ENCODE data around the gene PAIP1.
A peak's percentile ranks its signal among the peaks of the same experiment; 100 is the strongest.
"Not testable (repeated sequence)": the region's sequence is repeated elsewhere in the genome, so short reads cannot be mapped to it uniquely, and the experiment has no call there.

The PAIP1 gene

DNA sequence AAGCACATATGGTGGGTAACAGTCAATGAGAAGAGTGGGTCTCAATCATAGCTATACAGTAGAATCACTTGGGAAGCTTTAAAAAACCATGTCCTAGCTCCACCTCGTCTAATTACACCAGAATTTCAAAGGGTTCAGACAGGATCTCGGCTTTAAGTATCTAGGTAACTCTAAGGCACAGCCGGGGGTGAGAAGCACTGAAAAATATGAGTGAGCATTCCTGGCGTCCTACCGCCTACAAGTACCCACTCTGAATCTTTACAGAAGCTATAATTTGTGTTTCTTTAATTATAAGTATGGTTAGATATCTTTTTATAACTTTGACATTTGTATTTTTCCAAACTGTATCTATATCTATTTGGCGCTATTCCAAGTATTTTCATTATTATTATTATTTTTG is 16.1 kb downstream of the PAIP1 start:
- no peak overlapping the region for H3K4me3 Mint-ChIP-seq
- H3K4me1 Mint-ChIP-seq = peaks cover 22% of the 10 kb centered on the region
- H3K9me3 Mint-ChIP-seq = no peaks in the 10 kb centered on the region
- no peaks in the 10 kb centered on the region for H3K27me3 Mint-ChIP-seq
- peaks cover 70% of the 10 kb centered on the region for H3K36me3 Mint-ChIP-seq (ENCODE audit: insufficient read depth)
- no peak for ATAC-seq (replicated peaks; ENCODE audit: extremely low read depth, poor library complexity, severe bottlenecking)
- no peak for DNase-seq (ENCODE audit: low spot score in 2 of 2)
- no peak overlapping the region for H3K27ac Mint-ChIP-seq (ENCODE audit: low read depth)

DNA sequence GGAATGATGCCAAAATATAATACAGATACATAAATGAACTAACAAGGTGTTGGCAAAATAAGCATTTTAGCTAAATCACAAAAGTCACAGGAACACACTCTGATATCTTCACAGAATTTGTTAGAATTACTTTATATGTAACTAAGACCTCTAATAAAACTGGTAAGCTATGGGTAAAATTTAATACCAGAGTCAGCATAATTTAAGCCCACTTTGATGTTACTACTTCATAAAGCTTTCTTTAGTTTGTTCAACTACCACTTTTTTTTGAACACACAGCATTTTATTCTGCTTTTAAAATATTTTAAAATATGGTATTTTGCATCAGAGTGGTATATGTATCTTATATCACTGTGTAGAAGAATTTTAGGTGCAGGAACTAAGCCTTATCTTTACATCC is 19.9 kb downstream of the PAIP1 start:
- no peaks in the 10 kb centered on the region for H3K27me3 Mint-ChIP-seq
- peaks cover 74% of the 10 kb centered on the region for H3K36me3 Mint-ChIP-seq (ENCODE audit: insufficient read depth)
- no peak overlapping the region for H3K4me3 Mint-ChIP-seq
- H3K27ac Mint-ChIP-seq (ENCODE audit: low read depth) = no peak overlapping the region
- DNase-seq (ENCODE audit: low spot score in 2 of 2) (no peak), ATAC-seq (replicated peaks; ENCODE audit: extremely low read depth, poor library complexity, severe bottlenecking) (no peak)
- H3K9me3 Mint-ChIP-seq = no peaks in the 10 kb centered on the region
- peaks cover 6% of the 10 kb centered on the region for H3K4me1 Mint-ChIP-seq

DNA sequence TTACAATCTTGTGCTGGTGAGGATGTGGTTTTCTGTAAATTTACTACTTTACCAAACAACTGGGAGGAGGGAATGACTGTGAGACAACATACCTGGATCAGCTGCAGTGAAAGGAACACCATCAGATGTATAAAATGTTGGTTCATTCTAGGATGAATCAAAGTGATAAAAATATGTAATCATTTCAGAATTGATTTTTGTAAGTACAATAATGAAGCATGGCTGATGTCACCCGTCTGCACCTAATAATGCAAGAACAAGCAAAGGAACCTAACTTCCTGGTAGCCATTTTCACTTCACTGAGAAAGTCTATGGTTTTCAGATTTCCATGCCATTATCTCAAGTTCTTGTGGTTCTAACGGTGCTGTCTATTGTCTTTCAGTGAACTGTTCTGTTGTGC is 23.2 kb downstream of the PAIP1 start:
- H3K4me3 Mint-ChIP-seq = no peak overlapping the region
- ATAC-seq (replicated peaks; ENCODE audit: extremely low read depth, poor library complexity, severe bottlenecking) (no peak), DNase-seq (ENCODE audit: low spot score in 2 of 2) (no peak)
- H3K27ac Mint-ChIP-seq (ENCODE audit: low read depth) = no peak overlapping the region
- no peaks in the 10 kb centered on the region for H3K27me3 Mint-ChIP-seq
- no peaks in the 10 kb centered on the region for H3K4me1 Mint-ChIP-seq
- H3K36me3 Mint-ChIP-seq (ENCODE audit: insufficient read depth) = peaks cover 80% of the 10 kb centered on the region
- H3K9me3 Mint-ChIP-seq = no peaks in the 10 kb centered on the region

DNA sequence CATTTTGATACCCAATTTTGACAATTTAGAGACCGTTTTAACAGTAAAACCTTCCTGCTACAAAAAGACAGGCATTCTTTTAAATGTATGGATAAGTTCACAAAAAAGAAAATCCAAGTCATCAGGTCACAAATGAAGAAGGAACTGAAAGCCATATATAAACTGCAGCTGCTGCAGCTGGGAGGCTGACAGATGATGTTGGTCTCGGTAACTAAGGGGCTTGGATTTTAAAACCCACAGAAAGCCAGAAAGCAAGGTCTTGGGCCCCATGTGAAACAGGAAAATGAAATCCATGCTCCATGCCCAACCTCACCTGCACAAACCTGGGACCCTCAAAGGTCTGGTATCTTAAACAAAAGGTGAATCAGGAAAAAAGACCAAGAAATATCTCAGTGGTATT is 26.2 kb downstream of the PAIP1 start:
- peaks cover 74% of the 10 kb centered on the region for H3K36me3 Mint-ChIP-seq (ENCODE audit: insufficient read depth)
- ATAC-seq (replicated peaks; ENCODE audit: extremely low read depth, poor library complexity, severe bottlenecking) = no peak
- no peaks in the 10 kb centered on the region for H3K27me3 Mint-ChIP-seq
- H3K27ac Mint-ChIP-seq (ENCODE audit: low read depth) = no peak overlapping the region
- no peak for DNase-seq (ENCODE audit: low spot score in 2 of 2)
- no peak overlapping the region for H3K4me3 Mint-ChIP-seq
- H3K9me3 Mint-ChIP-seq = no peaks in the 10 kb centered on the region
- no peaks in the 10 kb centered on the region for H3K4me1 Mint-ChIP-seq

DNA sequence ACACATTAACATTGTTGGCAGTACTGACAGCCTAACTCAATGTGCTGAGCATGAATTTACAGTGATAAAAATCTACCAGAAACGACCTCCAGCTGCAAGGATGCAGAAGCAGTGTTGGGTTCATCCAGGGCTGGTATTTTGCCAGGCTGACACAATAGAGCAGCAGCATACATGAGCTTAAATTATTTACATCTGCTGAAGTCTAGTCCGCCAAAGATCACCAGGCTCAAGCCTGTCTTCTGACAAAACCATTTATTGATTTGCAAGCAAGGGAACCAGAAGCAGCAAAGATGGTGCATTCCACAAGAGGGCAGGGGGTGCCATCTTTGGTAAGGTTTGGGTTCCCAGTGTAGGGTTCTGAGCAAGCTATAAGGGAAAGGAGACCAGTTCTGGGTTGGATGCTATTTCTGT is 33.2 kb downstream of the PAIP1 start:
- no peak overlapping the region for H3K4me3 Mint-ChIP-seq
- H3K27me3 Mint-ChIP-seq = no peaks in the 10 kb centered on the region
- no peak overlapping the region for H3K27ac Mint-ChIP-seq (ENCODE audit: low read depth)
- ATAC-seq (replicated peaks; ENCODE audit: extremely low read depth, poor library complexity, severe bottlenecking) (no peak), DNase-seq (ENCODE audit: low spot score in 2 of 2) (no peak)
- H3K36me3 Mint-ChIP-seq (ENCODE audit: insufficient read depth) = peaks cover 25% of the 10 kb centered on the region
- no peaks in the 10 kb centered on the region for H3K4me1 Mint-ChIP-seq
- no peaks in the 10 kb centered on the region for H3K9me3 Mint-ChIP-seq

DNA sequence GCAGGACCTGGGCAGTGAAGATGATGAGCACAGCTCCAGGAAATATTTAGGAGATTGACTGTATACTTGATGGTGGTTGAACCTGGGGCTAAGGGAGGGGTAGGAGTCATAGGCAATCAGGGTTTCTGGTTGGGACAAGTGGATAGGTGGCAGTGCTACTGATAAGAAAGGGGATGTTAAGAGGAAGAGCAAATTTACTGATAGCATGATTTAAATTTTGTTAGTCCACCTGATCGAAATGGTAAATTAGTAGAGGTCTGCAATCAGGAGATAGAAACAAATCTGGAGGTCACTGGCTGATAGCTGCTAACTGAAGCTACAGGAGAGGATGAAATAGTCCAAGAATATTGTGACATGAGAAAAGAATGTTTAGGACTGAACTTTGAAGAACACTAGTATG is 36.3 kb downstream of the PAIP1 start:
- ATAC-seq (replicated peaks; ENCODE audit: extremely low read depth, poor library complexity, severe bottlenecking) = no peak
- Mint-ChIP-seq H3K4me1 (peaks cover 1% of the 10 kb centered on the region), H3K9me3 (no peaks in the 10 kb centered on the region), H3K4me3 (no peak overlapping the region), H3K27me3 (no peaks in the 10 kb centered on the region), H3K36me3 (ENCODE audit: insufficient read depth) (peaks cover 9% of the 10 kb centered on the region), H3K27ac (ENCODE audit: low read depth) (no peak overlapping the region)
- DNase-seq (ENCODE audit: low spot score in 2 of 2) = no peak

DNA sequence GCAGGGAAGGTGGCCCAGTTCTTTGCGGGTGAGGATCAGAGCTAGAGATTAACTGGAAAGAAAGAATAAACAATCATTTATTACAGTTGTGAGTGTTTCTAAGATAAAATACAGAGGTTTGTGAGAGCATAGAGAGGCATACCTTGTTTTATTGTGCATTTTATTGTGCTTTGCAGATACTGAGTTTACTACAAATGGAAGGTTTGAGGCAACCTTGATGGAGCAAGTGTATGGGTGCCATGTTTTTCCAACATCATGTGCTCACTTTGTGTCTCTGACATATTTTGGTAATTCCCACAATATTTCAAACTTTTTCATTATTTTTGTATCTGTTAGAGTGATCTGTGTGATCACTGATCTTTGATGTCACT is 41.2 kb downstream of the PAIP1 start:
- H3K27ac Mint-ChIP-seq (ENCODE audit: low read depth) = no peak overlapping the region
- H3K27me3 Mint-ChIP-seq = no peaks in the 10 kb centered on the region
- H3K36me3 Mint-ChIP-seq (ENCODE audit: insufficient read depth) = peaks cover 7% of the 10 kb centered on the region
- ATAC-seq (replicated peaks; ENCODE audit: extremely low read depth, poor library complexity, severe bottlenecking) = no peak
- H3K9me3 Mint-ChIP-seq = no peaks in the 10 kb centered on the region
- DNase-seq (ENCODE audit: low spot score in 2 of 2) = no peak
- H3K4me1 Mint-ChIP-seq = peaks cover 19% of the 10 kb centered on the region
- peak overlapping the region; percentile 85 for H3K4me3 Mint-ChIP-seq

DNA sequence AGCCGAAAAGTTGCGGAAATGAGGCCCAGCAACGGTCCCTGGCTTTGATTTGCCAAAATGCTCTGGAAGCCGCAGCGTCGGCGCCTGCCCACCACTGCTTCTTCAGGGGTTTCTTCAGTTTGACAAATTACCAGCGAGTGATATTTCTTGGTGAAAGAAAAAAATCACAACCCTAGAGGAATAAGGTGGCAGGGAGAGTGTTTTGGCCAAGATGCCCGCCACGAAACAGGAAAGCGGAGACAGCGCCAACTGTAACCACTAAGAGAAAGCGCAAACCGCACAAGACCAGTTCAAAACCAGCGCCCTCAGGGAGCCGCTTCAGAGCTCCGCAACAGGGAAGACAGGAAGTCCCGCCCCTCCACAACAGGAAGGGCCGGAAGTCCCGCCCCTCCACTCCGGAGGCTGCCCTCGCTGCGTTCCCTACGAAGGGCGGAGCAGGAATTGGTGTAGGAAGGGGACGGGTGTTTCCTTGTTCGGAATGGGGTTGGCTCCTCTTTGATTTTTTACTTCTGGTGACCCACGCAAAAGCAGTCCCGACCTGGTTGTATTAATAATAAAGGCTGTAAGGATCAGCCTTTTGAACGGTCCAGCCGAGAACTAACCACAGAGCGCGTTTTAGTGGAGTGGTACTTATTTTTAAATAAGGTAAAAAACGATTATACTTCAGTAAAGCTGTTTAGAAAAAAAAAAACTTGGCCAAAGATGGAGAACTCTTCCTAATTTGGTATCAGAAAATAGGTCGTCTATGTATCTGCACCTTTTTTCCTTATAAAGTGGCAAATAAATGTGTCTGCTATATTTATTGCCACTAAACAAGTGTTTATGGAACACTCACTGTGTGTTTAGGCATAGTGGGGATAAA is 41.8 kb downstream of the PAIP1 start, which contains the start of gene C5orf34:
Gene C5orf34, minus strand, starts transcription at position 333 of the 862 bp plus-strand sequence. CDS start 5,809 bp downstream, outside the sequence.
- Mint-ChIP-seq H3K36me3 (ENCODE audit: insufficient read depth) (peaks cover 7% of the 10 kb centered on the region), H3K9me3 (no peaks in the 10 kb centered on the region), H3K27me3 (no peaks in the 10 kb centered on the region), H3K4me3 (peak within 1 kb of the TSS; percentile 85), H3K27ac (ENCODE audit: low read depth) (peak within 1 kb of the TSS; percentile 90), H3K4me1 (peaks cover 19% of the 10 kb centered on the region)
- DNase-seq (ENCODE audit: low spot score in 2 of 2) (peak; percentile 83 to 94), ATAC-seq (replicated peaks; ENCODE audit: extremely low read depth, poor library complexity, severe bottlenecking) (peak; percentile 92)

DNA sequence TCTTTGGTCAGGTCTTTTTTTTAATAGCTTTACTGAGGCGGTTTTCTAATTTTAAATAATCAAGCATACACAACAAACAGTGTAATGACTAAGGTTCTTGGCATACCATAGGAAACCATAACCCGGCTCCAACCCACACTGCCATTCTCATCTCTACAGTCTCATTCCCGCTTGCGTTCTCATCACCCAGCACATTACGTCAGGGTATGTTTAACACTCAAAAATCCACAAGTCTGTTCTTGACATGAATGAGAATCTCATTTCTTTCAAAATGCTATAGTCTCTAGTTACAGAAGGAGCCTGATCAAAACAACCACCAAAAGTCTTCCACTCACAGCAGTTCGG is 42.4 kb downstream of the PAIP1 start:
- peak overlapping the region; percentile 90 for H3K27ac Mint-ChIP-seq (ENCODE audit: low read depth)
- peak; percentile 57 for ATAC-seq (replicated peaks; ENCODE audit: extremely low read depth, poor library complexity, severe bottlenecking)
- peaks cover 7% of the 10 kb centered on the region for H3K36me3 Mint-ChIP-seq (ENCODE audit: insufficient read depth)
- H3K4me1 Mint-ChIP-seq = peaks cover 19% of the 10 kb centered on the region
- H3K9me3 Mint-ChIP-seq = no peaks in the 10 kb centered on the region
- no peaks in the 10 kb centered on the region for H3K27me3 Mint-ChIP-seq
- DNase-seq (ENCODE audit: low spot score in 2 of 2) = no peak
- H3K4me3 Mint-ChIP-seq = peak overlapping the region; percentile 85

DNA sequence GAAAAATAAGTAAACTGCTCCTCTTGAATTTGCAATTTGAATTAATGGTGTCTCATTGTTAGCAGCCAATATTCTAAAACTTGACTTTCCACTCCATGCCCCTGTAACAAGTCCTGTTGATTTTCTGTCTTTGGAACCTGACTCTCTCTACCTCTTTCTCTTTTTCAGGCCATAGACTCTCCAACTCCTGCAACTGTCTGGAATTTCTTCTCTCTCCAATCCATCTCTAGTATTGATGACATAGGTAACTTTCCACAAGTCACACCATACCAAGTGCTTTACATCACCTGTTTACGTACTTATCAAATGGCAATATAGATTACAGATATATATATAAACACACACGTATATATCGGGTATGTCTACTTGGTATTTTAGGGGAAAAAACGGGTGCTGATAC is 42.9 kb downstream of the PAIP1 start:
- ATAC-seq (replicated peaks; ENCODE audit: extremely low read depth, poor library complexity, severe bottlenecking) (no peak), DNase-seq (ENCODE audit: low spot score in 2 of 2) (no peak)
- H3K9me3 Mint-ChIP-seq = no peaks in the 10 kb centered on the region

DNA sequence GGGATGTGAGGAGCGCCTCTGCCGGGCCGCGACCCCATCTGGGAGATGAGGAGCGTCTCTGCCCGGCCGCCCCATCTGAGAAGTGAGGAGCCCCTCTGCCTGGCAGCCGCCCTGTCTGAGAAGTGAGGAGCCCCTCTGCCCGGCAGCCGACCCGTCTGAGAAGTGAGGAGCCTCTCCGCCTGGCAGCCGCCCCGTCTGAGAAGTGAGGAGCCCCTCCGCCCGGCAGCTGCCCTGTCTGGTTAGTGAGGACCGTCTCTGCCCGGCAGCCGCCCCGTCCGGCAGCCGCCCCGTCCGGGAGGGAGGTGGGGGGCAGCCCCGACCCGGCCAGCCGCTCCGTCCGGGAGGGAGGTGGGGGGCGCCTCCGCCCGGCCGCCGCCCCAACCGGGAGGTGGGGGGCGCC is 45.8 kb downstream of the PAIP1 start:
- not testable (repeated sequence) for H3K4me3 Mint-ChIP-seq; H3K9me3 Mint-ChIP-seq; DNase-seq (ENCODE audit: low spot score in 2 of 2); H3K27ac Mint-ChIP-seq (ENCODE audit: low read depth); H3K27me3 Mint-ChIP-seq; ATAC-seq (replicated peaks; ENCODE audit: extremely low read depth, poor library complexity, severe bottlenecking)
- Mint-ChIP-seq H3K4me1 (peaks cover 19% of the 10 kb centered on the region), H3K36me3 (ENCODE audit: insufficient read depth) (peaks cover 12% of the 10 kb centered on the region)

More for the DNA sequence above, 42.9 kb downstream of the PAIP1 start:
- no peaks in the 10 kb centered on the region for H3K27me3 Mint-ChIP-seq
- peak overlapping the region; percentile 90 for H3K27ac Mint-ChIP-seq (ENCODE audit: low read depth)
- peak overlapping the region; percentile 85 for H3K4me3 Mint-ChIP-seq
- peaks cover 19% of the 10 kb centered on the region for H3K4me1 Mint-ChIP-seq
- peaks cover 7% of the 10 kb centered on the region for H3K36me3 Mint-ChIP-seq (ENCODE audit: insufficient read depth)

DNA sequence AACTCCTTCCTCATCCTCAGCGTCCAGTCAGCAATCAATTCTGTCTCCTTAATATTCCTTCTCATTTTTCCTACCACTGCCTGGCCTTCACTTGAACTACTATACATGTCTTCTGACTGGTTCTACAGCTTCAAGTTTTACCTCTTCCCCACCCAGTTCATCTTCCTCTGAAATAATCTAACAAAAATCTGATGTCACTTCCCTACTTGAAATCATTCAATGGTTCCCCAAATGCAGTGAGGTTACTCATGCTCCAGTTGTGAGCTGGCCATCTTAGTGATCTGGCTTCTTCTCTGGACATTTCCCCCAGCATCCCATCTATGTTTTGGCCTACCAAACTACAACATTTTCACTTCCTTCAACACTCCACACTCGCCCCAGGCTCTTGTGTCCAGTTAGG is 58.3 kb downstream of the PAIP1 start:
- H3K4me1 Mint-ChIP-seq = no peaks in the 10 kb centered on the region
- peak overlapping the region; percentile 22 for H3K27ac Mint-ChIP-seq (ENCODE audit: low read depth)
- no peaks in the 10 kb centered on the region for H3K27me3 Mint-ChIP-seq
- no peak for DNase-seq (ENCODE audit: low spot score in 2 of 2)
- H3K9me3 Mint-ChIP-seq = no peaks in the 10 kb centered on the region
- ATAC-seq (replicated peaks; ENCODE audit: extremely low read depth, poor library complexity, severe bottlenecking) = no peak
- no peak overlapping the region for H3K4me3 Mint-ChIP-seq
- no peaks in the 10 kb centered on the region for H3K36me3 Mint-ChIP-seq (ENCODE audit: insufficient read depth)

DNA sequence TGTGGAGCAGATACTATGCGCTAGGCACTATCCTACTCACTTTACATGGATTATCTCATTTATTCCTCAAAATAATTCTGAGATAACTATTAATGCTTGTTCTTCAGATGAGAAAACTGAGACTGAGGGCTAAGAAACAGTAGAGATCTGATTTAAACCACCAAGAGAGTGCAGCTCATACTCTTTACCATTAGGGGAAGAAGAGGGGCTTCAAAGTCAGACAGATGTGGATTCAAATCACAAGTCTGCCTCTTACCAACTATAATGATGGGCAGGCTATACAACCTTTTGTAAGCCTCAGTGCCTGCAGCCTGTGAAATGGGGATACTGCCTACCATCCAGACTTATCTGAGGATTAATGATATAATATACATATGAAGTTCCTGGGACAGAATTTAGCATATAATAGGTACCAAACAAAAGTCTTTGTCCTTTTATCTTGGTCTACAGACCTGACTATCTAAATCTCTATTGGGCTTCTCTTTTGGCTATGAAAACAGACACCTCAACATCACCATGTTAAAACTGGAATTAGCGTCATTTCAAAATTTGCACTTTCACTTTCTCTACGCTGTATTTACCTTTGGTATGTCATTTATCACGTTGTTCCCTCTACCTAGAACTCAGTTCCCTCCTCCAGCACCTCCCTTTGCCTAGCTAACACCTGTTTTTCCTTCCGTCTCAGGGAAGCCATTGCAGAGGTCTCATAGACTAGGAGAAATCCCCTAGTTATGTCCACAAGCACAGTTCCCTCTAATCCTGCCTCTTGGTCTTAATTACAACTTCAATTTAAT is 59.4 kb downstream of the PAIP1 start:
- Mint-ChIP-seq H3K9me3 (no peaks in the 10 kb centered on the region), H3K4me3 (peak overlapping the region; percentile 64), H3K36me3 (ENCODE audit: insufficient read depth) (no peaks in the 10 kb centered on the region), H3K27me3 (no peaks in the 10 kb centered on the region), H3K27ac (ENCODE audit: low read depth) (peak overlapping the region; percentile 22), H3K4me1 (no peaks in the 10 kb centered on the region)
- no peak for DNase-seq (ENCODE audit: low spot score in 2 of 2)
- peak; percentile 54 for ATAC-seq (replicated peaks; ENCODE audit: extremely low read depth, poor library complexity, severe bottlenecking)
